OCI-M2 (cell line): ENCODE data around the gene KCNQ1.

Source experiments
- DNase-seq: peaks from one replicate; lab custom pipeline; 2025; ENCODE audit not compliant: unreplicated experiment; lab: John Stamatoyannopoulos, UW

KCNQ1 gene

DNA sequence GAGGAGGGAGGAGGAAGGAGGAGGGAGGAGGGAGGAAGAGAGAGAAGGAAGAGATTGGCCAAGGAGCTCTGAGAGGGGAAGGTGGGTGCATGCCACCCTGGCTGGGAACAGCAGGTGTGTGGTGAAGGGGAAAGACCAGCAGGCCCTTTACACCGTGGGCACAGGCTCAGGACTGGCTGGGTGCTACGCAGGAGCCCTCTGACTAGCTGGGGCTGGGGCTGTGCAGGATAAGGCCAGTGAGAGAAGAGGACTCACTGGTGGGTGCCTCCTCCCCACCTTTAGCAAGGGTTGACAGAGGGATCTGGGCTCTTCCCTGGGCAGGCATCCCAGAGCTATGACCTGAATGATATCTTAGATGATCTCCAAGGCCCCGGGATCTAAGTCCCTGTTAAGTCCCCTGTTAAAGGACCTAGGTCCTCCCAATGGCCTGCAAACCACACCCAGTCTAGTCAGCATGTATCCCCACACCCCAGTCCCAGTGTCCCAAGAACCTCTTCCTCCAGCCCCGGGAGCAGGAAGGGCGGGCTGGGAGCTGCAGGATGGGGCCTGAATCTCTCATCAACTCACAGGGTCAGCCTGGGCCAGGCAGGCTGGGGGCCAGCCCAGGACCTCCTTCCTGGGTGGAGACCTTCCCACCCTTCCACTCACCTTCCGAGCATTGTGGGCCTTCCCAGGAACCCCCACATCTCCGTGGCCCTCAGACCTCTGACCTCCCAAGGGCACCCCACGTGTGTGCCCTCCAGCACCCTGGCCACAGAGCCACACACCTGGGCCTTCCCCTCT lies 385.4 kb downstream of the KCNQ1 start:
- no peak for DNase-seq

DNA sequence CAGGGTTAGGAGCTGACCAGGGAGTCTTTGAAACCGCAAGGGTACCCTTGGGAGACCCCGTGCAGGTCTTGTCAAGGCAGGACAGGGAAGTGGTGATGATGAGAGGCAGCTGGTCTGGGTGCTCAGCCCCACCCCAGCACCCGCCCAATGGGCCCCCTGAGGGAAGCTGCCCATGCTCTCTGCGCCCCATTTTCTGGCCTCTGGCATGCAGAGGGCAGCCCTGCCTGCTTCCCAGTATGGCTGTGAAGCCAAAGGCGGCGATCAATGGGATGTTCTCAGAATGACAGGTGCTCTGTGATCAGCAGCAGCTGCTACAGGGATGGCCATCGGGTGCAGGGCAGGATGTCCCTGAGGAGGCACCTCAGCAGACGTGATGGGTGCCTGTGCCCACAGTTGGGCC lies 386.1 kb downstream of the KCNQ1 start:
- DNase-seq, result no peak

DNA sequence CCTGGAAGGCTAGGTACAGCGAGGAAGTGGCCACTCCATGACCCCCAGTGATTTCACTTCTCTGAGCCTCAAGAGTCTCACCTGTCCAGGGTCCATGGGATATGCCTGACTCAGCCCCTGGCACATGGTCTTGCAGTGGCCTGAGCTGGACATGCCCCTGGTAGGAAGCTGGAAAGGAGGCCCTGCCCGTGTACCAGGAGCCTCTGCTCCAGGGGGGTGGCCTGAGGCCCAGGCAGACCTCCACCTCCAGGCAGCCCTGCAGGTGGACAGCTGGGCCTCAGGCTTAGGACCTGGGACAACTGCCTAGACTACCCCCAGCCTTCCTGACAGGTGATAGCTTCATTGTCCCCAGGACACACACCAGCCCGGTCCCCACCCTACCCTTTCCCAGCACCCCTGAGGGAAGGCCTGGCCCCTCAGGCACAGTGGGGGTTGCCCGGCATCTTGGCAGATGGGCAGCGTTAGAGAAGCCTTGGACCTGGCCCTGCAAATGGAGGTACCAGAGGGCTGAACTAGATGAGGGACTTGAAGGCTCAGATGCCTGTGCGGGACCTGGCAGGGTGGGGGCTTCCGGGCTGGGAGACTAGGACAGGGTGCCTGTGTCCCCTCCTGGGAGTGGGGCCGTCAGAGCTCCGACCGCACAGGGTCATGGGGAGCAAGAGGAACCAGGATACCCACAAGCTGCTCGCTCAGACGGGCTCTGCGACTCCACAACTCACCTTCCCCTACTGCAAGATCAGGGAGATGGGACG lies 387.1 kb downstream of the KCNQ1 start:
- no peak for DNase-seq

DNA sequence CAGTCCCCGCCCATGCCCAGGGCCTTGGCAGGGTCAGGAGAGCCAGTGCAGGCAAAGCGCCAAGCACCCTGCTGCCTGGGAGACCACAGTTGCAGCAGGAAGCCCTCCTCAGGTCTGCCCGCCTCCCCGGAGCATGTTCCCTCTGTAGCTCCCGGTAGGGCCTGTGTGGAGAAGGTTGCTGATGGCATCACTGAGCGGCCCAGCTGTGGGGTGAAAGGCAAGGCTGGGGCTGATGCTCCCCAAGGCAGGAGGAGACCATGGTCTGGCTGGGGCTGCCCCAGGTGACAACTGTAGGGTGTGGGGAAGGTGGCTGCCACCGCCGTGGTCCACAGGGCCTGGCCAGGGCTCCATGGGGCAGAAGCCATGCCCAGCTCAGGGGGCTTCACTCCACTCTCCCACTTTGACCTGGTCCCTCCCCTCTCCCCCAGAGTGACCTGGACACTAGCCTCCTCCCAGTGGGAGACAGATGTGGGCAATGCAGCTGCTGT lies 387.8 kb downstream of the KCNQ1 start:
- DNase-seq, result no peak

DNA sequence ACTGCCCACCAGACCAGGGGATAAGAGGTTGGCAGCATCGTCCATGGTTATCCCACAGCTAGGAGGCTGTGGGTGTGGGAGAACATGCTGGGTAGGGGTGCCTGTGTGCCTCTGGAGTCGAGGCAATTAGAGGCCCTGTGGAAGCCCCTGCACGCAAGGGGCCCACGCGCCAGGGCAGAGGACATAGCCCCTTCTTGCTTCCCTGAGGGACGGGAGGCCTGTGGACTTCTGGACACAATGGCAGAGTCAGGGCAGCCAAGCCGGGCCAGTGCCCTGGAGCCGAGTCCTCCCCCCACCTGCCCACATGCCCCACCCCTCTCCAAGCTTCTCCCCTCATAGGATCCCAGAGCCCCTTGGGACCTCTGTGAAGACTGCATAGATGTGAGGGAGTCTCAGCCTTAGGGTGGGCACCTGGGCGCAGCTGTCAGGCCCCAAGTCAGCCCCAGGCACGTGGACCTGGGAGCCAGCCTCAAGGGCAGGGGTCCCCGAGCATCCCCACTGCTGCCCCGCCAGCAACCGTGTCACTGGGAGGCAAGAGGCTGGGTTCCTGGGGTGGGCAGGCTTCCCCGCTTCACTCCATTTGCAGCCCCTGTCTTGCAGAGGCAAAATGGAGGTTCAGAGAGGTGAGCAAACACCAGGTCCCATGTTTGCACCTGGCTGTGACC lies 388.4 kb downstream of the KCNQ1 start:
- DNase-seq, result no peak

DNA sequence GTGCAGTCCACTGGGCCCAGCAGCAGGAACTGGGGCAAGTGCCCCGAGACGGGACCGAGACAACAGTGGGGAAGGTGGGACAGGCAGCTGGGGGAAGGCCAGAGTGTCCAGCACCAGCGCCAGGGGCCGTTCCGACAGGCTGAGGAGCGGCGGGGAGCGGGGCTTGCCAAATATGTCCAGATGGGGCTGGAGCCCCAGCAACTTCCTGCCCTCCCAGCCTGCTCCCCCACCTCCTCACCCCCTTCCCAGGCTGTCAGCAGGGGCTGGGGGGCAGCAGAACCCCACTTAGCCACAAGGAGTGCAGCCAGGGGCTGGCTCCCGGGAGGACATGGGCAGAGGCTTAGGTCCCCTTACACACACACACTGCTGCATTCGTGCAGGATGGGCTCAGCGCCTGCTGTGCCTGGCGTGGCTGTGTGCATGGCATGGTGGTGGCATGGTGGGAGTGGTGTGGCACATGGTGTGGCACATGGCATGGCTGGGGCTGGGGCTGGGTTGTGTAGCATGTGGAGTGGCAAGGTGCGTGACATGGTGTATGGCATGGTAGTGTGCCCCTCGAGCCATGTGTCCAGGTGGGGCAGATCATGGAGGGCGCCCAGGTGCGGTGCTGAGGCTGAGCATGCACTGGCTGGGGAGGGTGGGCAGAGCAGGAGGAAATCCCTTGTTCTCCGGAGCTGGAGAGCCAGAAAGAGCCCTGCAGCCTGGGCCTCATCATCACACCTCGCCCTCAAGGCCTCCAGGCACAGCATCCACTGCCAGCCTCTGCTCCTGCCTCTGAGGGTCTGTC lies 389.1 kb downstream of the KCNQ1 start:
- DNase-seq, result no peak

DNA sequence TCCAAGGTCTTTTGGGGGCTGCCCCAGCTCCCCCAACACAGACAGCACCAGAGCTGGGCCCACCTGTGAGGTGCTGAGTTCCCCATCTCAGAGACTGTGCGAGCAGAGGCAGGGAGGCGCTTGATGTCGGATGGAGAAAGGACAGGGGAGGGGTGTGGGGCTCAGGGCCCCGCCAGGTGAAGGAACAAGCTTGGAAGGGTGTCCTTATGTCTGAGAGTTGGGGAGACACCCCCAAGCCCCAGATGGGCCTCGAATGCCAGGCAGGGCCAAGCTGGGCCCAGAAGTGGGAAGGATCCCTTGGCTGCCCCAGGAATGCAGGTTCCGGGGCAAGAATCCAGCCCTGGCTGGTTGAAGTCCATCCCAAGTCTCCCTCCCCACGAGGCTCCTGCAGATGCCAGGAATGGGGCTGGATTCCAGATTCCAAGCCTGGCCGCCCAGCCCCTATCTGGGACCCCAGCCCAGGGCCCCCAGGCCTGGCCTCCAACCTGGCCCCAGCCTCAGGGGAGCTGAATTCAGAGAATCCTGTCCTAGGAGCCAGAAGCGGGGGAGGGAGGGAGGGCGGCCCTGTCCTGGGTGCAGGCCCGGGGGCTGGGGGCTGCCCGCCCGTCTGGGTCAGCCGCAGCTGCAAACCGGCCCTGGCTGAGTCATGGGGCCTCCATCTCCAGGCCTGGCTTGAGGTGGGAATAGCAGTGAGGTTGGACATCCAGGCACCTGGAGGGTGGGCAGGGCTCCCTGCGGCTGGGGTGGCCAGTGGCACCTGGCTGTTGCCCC lies 389.9 kb downstream of the KCNQ1 start:
- no peak for DNase-seq

DNA sequence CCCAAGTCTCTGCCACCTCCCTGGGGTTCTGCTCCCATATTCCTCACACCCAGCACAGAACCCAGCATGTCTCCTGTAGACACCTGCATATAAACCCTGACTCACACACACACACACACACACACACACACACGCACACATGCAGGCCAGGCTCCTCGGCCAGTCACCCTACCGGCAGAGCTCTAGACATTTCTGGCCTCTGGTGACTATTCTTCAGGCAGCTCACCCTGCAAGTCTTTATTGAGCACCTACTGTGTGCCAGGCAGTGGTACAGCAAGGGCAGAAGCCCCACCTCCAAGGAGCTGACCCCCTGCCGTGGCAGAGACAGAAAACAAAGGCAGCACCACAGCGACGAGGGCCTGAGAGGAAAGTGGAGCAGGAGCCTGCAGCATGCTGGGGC lies 390.5 kb downstream of the KCNQ1 start:
- DNase-seq, result no peak

DNA sequence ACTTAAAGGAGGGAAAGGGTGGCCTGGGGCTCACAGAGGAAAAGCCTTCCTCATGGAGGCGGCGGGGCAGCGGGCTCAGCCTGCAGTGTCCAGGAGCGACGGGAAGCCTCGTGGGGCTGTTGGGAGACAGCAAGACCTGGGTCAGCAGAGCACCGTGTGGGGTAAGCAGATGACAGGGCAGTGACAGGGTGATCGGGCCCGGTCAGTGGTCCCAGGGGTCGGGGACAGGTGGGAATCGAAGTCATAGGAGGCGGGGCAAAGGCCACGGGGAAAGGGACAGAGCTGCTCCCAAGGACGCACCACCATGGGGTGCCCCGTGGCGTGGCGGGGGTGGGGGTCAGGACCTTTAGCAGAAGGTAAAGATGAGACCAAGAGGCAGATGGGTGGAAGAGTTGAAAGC lies 390.9 kb downstream of the KCNQ1 start:
- DNase-seq, result no peak

DNA sequence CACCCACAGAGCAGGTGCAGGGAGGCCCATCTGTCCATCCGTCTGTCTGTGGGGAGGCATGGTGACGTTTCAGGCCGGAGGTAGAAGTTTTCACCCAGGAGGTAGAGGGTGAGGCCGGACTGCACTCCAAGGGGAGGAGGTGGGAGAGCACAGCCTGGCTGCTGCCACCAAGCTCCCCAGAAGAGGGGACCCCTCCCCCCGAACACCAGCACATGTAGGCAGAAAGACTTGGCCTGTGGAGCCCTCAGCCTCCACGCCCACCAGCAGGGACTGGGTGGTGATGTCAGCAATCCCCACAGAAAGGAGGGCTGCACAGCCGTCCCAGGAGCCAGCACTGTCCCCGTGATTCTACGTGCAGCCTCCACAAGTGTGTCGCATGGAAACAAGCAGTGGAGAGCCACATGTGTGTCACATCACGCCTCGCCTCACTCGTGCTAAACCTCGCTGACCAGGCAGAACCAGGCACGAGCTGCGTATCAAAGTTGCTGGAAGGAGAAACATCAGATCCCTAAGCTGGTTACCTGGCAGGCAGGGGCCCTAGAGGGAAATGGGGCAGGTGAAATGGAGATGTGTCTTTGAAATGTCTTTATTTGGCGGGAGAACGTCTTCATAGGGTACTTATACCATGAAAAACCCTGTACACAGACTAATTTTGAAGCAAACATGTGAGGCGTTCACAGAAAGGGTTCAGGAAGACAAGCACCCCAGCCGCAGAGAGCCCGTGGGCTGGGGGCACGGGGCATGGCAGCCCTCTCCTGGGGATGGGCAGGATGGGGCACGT lies 391.7 kb downstream of the KCNQ1 start:
- DNase-seq, result no peak

DNA sequence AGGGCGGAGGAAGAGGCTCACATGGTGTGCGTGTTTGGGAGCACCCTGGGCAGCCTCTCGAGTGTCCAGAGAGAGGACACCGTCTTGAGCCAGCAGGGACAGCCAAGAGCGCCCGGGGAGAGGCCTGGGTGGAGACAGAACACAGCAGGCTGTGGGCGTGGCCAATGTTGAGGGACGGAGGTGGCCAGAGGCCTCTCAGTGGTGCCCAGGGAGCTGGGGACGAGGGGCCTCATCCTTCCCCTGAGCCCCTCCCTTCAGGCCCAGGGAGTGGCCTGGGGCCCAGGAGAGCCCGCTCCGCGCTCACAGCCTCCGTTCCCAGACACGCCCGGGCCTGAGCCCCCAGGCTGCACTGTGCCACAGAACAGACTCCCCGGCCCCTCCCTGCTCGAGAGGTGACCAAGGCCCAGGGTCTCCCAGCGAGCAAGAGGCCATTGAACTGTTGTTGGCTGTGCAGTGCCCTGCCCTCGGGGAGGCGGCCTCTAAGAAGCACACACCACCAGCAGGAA lies 392.3 kb downstream of the KCNQ1 start:
- DNase-seq, result no peak

DNA sequence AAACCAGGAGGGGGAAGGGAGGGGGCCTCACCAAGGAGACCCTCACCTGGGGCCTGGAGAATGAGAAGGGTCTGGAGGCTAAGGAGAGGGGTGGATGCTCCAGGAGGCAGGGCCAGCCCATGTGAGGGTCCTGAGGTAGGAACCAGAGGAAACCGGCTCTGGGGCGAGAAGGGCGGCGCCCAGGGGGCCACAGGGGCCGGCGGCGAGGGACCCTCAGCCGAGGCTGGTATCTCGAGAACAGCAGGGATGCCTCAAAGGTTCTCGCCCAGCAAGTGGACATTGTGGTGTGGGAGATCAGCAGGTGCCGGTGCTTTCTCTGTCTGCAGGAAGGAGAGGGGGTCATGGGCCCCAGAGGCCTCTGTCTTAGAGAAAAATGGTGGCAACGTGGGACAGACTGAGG lies 392.8 kb downstream of the KCNQ1 start:
- no peak for DNase-seq

DNA sequence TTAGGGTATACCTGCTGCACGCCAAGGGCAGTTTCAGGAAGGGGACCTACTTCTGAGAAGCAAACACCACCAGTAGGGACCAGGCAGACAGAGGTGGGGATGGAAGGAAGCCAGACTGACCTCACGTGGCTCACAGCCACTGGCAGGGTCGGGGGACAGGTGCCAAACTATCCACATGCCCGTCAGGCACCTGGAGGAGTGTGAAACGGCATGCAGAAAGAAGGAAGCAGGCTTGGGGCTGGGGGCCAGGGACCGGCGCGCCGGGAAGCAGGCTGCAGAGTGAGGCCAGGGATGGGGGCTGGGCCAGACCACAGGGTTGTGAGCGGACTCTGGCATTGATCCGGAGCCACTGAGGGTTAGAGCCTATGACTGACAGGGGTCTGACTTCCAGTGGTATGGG lies 393.3 kb downstream of the KCNQ1 start:
- DNase-seq, result no peak

DNA sequence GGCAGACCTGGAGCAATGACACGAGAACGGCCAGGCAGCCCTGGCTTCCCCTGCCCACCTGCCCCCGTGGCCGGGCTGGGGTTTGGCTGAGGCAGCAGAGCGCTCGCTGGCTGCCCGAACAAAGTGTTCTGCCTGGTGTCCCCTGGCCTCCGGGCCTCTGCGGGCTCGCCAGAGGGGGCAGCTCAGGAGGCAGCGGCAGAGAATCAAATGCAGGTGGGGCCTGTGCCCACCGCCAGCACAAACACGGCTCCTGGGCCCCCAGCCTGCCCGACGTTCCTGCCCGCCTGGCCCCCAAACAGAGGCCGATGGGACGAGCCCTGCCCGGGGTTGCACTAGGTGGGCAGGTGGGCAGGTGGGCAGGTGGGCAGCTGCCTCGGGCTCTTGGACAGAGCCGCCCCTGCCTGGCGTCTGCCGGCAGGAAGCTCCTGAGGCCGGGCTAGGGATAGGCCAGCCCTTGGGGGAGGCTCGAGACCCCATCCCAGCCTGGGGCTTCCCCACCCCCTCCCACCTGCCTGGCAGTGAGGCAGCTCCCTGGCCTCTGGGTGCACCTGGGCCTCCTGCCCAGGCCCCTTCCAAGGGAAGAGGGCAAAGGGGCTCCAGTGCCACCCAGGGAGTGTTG lies 394.0 kb downstream of the KCNQ1 start:
- DNase-seq, result no peak

DNA sequence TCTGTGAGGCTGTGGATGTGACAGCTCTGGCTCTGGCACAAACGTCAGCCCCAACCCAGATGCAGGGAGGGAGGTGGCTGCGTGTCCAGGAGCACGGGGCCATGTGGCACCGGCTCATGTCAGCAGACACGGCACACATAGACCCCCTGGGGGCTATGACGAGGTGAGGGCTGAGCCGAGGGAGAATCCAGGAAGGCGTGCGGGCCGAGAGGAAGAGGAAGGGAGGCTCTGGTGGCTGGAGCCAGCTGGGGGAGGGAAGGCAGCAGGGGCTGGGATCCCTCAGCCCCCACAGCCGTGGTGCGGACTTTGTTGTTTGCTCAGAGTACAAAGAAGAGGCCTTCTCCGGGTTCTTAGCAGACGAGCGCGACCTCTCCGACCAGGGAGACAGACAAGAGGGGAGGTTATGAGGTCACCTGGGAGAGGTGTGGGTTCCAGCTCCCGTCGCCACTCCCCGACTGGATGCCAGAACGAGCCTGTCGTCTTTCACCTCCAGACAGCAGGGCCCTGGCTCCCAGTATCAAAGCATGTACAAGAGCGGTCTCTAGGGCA lies 394.7 kb downstream of the KCNQ1 start:
- DNase-seq, result no peak

DNA sequence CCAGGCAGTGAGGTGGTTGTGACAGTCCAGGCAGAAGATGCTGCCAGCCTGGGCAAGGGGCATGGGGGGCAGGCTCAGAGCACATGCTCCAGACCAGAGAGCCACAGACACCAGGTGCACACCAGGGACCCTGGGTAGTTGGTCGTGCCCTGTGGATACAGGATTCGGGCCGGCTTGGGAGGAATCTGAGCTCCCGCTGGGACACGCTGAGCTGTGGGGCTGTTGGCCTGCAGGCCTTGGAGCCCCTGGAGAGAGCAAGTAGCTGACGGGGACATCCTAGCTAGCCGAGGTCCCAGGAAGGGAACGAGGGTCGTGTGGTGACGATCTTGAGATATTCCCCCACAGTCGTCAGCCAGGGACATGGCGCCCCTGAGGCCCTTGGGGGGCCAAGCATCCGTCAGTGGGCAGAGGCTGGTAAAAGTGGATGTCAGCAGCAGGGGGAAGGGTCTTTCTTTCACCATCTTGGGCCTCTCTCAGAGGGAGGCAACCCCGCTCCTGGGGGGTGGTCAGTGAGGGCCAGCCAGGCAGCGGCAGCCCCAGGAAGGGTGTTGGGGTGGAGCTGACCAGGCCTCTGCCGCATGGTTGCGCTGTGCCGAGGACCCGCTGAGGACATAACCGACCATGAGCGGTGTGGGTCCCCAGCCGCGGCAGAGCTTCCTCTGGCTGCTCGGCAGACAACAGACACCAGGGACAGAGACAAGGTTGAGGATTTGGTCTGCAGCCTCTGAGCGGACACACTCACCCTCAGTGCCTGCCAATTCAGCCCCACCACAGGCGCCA lies 396.8 kb downstream of the KCNQ1 start:
- DNase-seq, result no peak

DNA sequence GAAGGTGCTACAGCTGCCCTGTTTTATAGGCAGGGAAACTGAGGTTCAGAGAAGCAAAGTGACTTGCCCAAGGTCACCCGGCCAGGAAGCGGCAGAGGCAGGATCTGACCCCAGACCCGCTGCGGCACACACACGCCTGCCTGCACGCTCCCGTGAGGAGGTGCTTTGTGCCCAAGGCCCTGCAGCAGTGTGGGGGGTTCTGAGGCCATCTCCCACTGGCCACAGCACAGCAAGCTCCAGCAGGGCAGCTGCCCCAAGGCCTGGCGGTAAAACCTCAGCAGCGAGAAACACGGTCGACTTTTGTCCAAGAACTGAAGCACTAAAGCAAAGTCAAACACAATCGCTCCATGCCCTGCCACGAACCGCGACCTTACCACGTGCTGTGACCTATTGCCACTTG lies 398.1 kb downstream of the KCNQ1 start:
- DNase-seq, result no peak

DNA sequence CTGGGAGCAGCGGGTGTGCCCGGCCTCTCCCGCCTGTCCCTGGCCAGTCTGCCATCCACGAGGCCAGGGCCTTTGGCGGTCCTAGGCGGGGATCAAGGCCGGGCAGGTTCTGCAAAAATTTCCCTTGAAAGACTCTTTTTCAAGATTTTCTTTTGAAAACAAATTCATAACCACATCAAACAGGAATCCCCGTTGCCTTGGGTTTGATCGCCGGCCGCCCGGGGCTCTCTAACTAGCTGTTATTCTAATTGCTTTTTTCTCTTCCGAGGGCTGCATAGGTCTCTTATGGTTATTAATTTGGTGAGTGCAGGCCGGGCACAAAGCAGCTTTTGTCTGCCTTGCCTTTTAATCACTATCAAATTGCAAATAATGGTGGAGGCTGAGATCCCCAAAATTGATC lies 398.7 kb downstream of the KCNQ1 start:
- DNase-seq, result no peak
